Iris pigment epithelial cell (primary cell): ENCODE measurements around the gene FRA10AC1.

ENCODE experiments used
- DNase-seq: peaks from one replicate; pipeline ENCODE4 v3.0.0-alpha.2; 2011; ENCODE audit warnings: low read depth

Gene FRA10AC1

DNA sequence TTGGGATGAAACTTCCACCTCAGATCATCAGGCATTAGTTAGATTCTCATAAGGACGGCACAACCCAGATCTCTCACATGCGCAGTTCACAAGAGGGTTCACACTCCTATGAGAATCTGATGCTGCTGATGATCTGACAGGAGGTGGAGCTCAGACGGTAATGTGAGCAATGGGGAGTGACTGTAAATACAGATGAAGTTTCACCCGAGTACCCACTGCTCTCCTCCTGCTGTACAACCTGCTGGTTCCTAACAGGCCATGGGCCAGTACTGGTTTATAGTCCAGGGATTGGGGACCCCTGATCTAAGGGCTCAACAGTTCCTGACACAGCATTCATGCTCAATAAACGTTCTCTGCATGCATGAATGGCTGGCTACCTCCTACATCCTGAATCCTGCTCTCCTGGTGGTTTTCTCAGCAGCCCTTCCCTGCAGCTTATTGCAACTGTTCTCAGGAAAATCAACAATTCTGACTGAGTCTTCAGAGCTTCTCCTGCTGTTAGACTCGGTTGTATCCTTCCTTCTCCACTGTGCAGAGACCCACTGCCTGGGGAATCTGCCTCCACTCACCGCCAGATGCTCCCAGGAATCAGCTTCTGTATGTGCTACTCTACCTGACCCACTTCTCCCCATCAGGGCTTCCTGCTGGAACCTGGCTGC, 72.6 kb downstream of the FRA10AC1 start:
- DNase-seq = no peak

DNA sequence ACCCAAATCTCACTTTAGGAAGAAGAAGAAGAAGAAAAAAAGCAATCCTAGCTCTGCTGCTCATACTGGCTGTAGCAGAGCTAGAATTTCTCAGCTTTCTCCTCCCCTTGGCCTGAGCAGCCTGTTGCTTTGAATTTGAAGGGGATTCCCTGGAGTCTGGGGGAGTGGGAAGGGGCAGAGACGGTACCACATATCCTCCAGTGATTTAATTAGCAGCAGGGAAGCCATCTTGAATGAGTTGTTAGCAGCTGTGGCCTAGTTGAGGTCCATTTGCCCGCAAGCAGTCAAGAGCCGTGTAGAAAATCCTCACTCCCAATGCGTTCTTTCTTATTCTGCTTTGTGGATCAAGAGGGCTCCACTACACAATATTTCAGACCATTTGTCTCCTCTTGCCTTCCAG, 73.5 kb downstream of the FRA10AC1 start:
- DNase-seq = no peak

DNA sequence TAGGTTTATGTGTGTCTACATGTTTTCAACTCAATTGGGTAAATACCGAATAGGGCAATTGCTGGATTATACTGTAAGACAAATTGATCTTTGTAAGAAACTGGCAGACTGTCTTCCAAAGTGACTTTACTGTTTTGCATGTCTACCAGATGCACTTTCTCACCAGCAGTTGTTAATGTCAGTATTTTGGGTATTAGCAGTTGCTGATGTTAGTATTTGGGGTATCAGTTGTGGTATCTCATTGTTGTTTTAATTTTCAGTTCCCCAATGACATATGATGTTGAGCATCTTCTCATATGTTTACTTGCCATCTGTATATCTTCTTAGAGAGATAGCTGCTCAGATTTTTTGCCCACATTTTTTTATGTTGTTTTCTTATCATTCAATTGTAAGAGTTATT, 79.5 kb downstream of the FRA10AC1 start:
- DNase-seq = no peak

DNA sequence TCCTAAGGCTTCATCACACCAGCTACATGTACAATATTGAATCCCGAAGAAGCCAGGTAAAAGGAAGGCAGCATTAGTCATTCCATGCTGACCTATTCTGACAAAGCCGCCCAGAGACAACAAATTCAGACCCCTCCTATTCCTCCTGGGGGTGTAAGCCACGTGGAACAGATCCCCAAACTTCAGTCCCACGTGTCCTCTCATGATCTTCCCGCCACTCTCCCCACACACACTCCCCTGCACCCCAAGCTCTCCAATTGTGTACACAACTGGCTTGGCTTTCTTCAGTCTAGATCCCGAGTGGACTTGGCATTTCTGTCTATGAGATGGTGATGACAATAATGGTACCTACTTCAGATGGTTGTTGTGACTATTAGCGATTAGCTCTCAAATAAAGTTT, 81.5 kb downstream of the FRA10AC1 start:
- no peak for DNase-seq
